DMS53 treated with DMSO at 0.1 percent for 48 hours (cell line): ENCODE data around the gene LAMA5.

Experiments used
- DNase-seq: peaks from one replicate; lab custom pipeline; 2025; ENCODE audit not compliant: unreplicated experiment; lab: John Stamatoyannopoulos, UW

LAMA5 gene

GRCh38 chr20:62317167-62317655 lies 49.9 kb downstream of the LAMA5 start:
- DNase-seq: no peak

GRCh38 chr20:62316331-62317166 lies 50.6 kb downstream of the LAMA5 start:
- DNase-seq: no peak

DNA sequence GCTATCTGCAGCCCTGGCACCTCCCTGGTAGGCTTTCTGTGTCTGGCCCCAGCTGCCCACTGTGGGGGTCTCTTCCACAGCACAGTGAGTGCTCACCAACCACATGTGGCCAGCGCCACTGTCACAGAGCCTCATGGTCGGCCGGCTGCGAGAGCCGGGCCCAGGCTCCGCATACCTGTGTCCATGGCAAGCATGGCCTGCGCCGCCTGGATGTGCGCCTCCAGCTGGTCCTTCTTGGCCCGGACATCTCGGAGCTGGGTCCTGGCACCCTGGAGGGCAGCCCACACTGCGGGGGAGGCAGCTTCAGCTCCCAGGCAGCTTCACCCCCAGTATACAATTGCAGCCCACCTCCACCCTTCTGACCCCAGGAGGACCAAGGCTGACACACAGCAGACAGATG lies 51.3 kb downstream of the LAMA5 start:
- no peak for DNase-seq

DNA sequence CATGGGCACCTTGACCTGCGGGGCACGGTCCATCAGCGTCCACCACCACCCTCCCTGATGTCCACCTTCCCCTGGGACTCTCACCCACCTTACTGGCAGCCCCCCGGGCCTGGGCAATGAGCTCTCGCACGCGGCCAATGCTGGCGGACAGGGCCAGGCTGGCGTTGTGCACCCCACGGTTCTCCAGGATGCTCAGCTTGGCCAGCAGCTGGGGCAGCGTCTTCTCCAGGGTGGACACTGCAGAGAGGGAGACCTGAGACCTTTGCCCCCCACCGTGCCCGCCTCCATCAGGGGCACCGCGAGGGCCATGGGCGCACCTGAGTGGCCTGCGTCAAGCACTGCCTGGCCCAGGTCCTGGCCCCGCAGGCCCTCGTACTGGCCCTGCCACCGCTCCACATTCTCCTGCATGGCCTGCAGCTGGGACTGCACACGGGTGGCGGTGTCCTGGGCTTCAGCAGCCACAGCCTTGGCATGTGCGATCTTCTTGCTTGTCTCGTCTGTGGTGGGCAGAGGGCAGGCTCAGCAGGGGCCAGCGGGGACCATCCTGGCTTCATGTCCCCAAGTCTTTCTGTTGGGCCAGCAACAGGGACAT lies 52.3 kb downstream of the LAMA5 start:
- DNase-seq: no peak

DNA sequence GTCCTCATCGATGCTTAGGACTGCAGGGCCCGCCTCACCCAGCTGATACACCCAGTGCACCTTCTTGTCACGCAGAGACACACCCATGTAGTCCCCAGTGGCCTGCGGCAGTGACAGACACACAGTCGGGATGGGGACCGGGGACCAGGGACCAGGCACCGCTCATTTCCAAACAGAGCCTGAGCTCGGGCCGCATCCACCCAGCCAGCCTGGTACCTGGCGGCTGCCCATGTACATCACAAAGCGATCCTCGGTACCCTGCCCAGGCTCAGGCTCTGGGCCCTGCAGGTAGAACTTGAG lies 52.8 kb downstream of the LAMA5 start:
- no peak for DNase-seq

GRCh38 chr20:62313460-62314338 lies 53.4 kb downstream of the LAMA5 start:
- no peak for DNase-seq

- DNase-seq: no peak
These were observed 54.1 kb downstream of the LAMA5 start for GRCh38 chr20:62313021-62313420.

DNA sequence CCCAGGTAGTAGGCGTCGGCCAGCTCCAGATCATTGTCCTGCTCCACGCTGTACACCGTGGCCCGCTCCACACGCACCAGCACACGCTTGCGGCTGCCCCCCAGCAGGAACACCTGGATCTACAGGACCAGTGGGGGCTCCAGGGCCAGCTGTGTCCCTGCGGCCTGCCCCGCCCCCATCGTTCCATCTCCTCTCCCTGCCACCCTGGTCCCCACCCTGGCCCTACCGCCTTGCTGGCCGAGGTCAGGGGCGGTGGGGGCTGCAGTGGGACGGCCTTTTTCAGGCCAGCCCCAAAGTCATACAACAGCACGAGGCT lies 54.5 kb downstream of the LAMA5 start:
- DNase-seq: no peak

GRCh38 chr20:62311832-62312661 lies 55.1 kb downstream of the LAMA5 start:
- no peak for DNase-seq

GRCh38 chr20:62311150-62311549 lies 56.0 kb downstream of the LAMA5 start:
- DNase-seq: no peak

DNA sequence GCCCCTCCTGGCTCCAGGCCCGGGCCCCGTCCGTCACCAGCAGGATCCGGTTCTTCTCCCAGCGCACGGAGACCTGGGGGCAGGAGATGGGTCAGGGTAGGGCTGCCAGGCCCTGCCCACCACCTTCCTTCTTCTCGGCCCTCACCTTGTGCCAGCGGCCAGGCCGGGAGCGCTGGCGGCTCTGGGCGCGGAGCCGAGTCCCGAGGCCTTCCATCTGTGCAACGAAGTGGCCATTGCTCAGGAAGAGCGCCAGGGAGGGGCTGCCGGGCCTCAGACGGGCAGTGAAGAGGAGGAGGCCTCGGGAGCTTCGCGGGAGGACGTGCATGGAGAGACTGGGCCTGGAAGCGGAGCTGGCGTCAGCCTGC lies 56.4 kb downstream of the LAMA5 start:
- no peak for DNase-seq

- DNase-seq: no peak
These were observed 57.0 kb downstream of the LAMA5 start for GRCh38 chr20:62309947-62310756.

DNA sequence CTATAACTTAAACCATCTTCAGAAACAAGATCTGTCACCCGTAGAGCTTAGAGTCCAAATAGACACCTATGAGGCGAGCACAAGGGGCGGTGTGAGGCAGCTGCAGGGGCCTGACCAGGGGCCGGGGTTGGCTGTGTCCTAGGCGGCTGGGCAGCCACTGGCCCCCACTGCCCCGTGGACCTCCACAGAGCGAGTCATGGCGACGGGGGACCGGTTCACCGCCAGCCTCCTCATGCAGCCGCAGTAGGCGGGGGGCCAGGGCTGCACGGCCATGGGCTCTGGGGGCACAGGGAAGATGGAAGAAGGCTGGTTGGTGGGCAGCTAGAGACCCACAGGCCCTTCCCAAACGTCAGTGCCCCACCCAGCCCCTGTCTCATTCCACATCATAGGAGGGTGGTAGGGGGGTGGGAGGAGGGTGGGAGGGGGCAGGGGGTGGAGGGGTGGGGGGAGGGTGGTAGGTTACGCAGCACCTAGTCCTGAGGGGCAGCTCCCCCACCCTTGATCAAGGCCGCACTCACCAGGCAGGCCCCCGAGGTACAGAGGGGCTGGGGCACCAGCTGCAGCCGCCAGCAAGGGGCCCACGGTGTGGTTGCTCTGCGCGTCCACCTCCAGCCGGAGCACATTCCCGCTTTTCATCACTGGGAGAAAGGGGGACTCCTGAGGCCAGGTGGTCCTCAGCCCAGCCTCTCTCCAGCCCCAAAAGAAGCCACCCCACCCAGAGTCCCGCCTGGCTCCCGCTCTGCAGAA lies 57.7 kb downstream of the LAMA5 start:
- DNase-seq: no peak

GRCh38 chr20:62308102-62308822 lies 58.9 kb downstream of the LAMA5 start:
- DNase-seq: no peak

- no peak for DNase-seq
These were observed 59.6 kb downstream of the LAMA5 start for GRCh38 chr20:62307226-62308101.

DNA sequence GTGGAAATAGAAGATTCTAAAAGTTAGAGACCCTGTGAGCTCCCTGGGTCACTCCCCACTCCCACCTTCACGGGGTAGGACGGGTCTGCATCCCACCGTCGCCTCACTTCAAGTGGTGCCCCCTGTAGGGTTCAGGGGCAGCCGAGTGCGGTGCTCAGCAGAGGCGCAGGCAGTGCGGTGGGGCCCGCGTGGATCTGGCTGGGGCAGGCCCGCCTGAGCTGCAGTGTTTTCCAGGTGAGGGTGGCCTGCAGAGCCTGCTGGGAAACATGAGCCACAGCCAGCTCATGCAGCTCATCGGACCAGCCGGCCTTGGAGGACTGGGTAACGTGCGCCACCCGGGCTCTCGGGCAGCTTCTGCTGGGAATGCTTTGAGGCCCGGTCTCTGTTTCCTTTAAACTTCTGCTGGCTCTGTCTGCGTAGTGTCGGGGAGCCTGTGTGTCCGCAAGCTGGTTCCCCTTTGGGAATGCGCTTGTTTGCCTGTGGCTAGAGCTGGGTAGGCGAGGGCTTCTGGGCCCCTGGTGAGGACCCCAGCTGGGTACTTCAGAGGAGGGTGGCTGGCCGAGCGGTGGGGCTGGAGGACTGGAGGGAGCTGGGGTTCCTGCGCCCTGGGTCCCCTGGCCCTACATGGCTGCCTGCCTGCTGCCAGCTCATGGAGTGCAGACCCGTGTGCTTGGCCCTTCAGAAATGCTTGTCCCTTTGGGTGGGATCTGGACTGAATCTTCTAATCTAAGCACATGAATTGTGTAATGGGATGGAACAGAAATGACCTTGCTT lies 60.5 kb downstream of the LAMA5 start:
- no peak for DNase-seq

- DNase-seq: no peak
These were observed 61.2 kb downstream of the LAMA5 start for GRCh38 chr20:62305765-62306413.
